ENCODE measurements around the gene LRRC63.
"Not testable (repeated sequence)": the region's sequence is repeated elsewhere in the genome, so short reads cannot be mapped to it uniquely, and the experiment has no call there.

LRRC63 gene

GRCh38 chr13:46274094-46274698 is 62.5 kb downstream of the LRRC63 start:
- no peaks in the 10 kb centered on the region for H3K27me3 ChIP-seq (replicated peaks)
- in situ Hi-C loops (cut with HindIII; ENCODE audit: low pct_ligation_motif_present, low sequenced_read_pairs): no loop called here
- H3K27ac ChIP-seq: no peak overlapping the region
- DNase-seq: no peak
- H3K4me3 ChIP-seq (ENCODE audit: low read depth, low read length): no peak overlapping the region
- no peak for TF ChIP-seq CTCF (IDR thresholded peaks at IDR 0.05; ENCODE audit: low read depth, low read length, missing control alignments)
- no peaks in the 10 kb centered on the region for H3K36me3 ChIP-seq (replicated peaks)

GRCh38 chr13:46278474-46278873 is 66.7 kb downstream of the LRRC63 start:
- no peaks in the 10 kb centered on the region for H3K36me3 ChIP-seq (replicated peaks)
- DNase-seq: no peak

DNA sequence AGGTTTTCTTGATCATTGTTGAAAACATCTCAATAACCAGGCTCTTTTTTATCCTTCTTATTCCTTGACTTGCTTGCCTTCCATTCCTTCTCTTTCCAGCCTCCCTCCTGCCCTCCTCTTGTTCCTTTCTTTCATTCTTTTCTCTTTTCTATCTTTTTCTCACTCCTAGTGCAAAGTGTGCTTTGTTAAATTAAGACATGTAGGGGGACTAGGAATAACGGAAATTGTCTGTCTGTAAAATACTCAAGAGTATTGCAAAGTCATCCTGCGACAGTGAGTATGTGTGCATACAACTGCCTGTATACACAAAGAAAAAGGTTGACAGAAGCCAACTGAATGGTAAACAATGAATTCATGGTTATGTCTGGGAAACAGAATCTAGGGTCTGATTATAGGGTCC is 70.1 kb downstream of the LRRC63 start:
- Histone ChIP-seq H3K27ac (no peak overlapping the region), H3K27me3 (replicated peaks) (no peaks in the 10 kb centered on the region), H3K4me3 (ENCODE audit: low read depth, low read length) (no peak overlapping the region), H3K36me3 (replicated peaks) (no peaks in the 10 kb centered on the region)
- in situ Hi-C loops (cut with HindIII; ENCODE audit: low pct_ligation_motif_present, low sequenced_read_pairs): no loop called here
- no peak for TF ChIP-seq CTCF (IDR thresholded peaks at IDR 0.05; ENCODE audit: low read depth, low read length, missing control alignments)
- no peak for DNase-seq

More at GRCh38 chr13:46278474-46278873, 66.7 kb downstream of the LRRC63 start:
- TF ChIP-seq CTCF (IDR thresholded peaks at IDR 0.05; ENCODE audit: low read depth, low read length, missing control alignments): no peak
- in situ Hi-C loops (cut with HindIII; ENCODE audit: low pct_ligation_motif_present, low sequenced_read_pairs): no loop called here
- Histone ChIP-seq H3K4me3 (ENCODE audit: low read depth, low read length) (no peak overlapping the region), H3K27me3 (replicated peaks) (no peaks in the 10 kb centered on the region), H3K27ac (no peak overlapping the region)

DNA sequence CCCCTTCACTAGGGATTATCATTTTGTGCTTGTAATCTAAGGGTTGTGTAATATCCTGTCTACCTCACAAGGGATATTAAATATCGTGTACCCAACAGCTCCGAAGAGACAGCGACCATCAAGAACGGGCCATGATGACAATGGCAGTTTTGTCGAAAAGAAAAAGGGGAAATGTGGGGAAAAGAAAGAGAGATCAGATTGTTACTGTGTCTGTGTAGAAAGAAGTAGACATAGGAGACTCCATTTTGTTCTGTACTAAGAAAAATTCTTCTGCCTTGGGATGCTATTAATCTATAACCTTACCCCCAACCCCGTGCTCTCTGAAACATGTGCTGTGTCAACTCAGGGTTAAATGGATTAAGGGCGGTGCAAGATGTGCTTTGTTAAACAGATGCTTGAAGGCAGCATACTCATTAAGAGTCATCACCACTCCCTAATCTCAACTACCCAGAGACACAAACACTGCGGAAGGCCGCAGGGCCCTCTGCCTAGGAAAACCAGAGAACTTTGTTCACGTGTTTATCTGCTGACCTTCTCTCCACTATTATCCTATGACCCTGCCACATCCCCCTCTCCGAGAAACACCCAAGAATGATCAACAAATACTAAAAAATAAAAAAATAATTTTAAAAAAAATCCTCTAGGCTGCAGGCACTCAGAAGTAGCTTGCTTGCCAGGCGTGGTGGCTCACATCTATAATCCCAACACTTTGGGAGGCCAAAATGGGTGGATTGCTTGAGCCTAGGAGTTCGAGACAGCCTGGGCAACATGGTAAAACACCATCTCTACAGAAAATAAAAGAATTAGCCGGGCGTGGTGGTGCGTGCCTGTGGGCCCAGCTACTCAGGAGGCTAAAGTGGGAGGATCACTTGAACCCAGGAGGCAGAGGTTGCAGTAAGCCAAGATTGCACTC is 72.4 kb downstream of the LRRC63 start:
- DNase-seq; H3K27ac ChIP-seq; H3K4me3 ChIP-seq (ENCODE audit: low read depth, low read length); H3K36me3 ChIP-seq (replicated peaks); H3K27me3 ChIP-seq (replicated peaks); in situ Hi-C loops (cut with HindIII; ENCODE audit: low pct_ligation_motif_present, low sequenced_read_pairs): not testable (repeated sequence)

DNA sequence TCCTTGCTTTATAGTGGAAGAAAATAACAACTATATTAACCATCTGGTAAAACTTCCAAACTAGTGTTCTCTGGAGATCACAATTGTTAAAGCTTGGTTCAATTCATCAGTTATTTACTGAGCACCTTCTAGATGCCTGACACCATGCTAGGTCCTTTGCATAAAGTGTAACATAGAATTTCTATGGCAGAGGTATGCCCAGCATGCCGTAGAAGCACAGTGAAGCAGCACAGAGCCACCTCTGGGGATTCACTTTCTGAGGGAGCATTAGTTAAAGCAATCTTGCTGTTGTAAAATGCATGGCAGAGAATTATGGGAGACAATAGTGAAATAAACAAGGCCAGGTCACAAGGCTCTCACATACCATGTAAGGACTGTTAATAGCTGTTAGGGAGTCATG is 75.2 kb downstream of the LRRC63 start:
- DNase-seq: no peak
- H3K27ac ChIP-seq: no peak overlapping the region
- no peak overlapping the region for H3K4me3 ChIP-seq (ENCODE audit: low read depth, low read length)
- TF ChIP-seq CTCF (IDR thresholded peaks at IDR 0.05; ENCODE audit: low read depth, low read length, missing control alignments): no peak
- in situ Hi-C loops (cut with HindIII; ENCODE audit: low pct_ligation_motif_present, low sequenced_read_pairs): no loop called here
- H3K27me3 ChIP-seq (replicated peaks): no peaks in the 10 kb centered on the region
- H3K36me3 ChIP-seq (replicated peaks): no peaks in the 10 kb centered on the region

- Histone ChIP-seq H3K27me3 (replicated peaks) (no peaks in the 10 kb centered on the region), H3K36me3 (replicated peaks) (no peaks in the 10 kb centered on the region), H3K4me3 (ENCODE audit: low read depth, low read length) (no peak overlapping the region), H3K27ac (no peak overlapping the region)
- peak; percentile 36 for DNase-seq
- TF ChIP-seq CTCF (IDR thresholded peaks at IDR 0.05; ENCODE audit: low read depth, low read length, missing control alignments): peak; percentile 78
- in situ Hi-C loops (cut with HindIII; ENCODE audit: low pct_ligation_motif_present, low sequenced_read_pairs): no loop called here
Measured at GRCh38 chr13:46288570-46289259, 77.0 kb downstream of the LRRC63 start.
